SKM-1 treated with dmso at 0.1 percent for 144 hours (cell line): ENCODE measurements around the gene DCLK2.

Source experiments
- DNase-seq: peaks from one replicate; lab custom pipeline; 2025; ENCODE audit not compliant: unreplicated experiment; lab: John Stamatoyannopoulos, UW

Gene DCLK2

DNA sequence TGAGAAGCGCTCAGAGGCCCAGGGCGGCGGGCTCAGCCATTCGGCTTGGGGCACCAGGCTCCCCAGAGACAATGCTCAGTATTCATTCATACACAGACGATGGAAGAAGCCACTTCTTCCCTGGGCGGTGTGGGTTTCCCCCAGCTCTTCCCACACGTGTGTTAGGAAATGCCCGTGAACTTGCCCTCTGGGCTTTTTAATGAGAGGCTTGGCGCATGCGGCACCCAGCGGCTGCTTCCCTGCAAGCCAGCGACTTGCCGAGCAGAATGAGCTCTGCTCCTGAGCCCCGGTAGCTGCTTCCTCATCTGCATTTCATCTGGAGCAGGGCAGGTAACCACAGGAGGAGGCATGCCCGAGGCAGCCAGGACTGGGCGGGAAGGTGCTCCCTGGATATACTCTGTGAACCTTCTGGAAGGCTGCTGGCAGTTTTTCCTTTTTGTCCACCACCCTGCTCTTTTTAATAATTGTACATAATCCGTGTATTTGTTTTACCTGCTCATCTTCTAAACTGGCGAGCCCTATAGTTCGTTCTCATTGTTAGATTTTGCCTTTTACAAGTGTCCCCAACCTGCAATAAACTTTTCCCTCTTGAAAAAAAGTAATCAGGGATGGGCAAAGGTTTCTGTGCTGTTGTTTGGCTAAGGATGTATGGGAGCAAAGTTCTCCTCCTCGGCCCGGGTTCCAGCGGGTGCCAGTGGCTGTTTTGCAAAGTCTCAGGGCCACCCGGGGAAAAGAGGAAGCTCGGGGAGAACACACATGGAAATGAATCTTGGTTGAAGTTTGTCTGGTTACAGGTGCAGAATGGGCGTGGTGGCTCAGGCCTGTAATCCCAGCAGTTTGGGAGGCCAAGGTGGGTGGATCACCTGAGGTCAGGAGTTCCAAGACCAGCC lies 178.8 kb downstream of the DCLK2 start:
- DNase-seq: no peak

DNA sequence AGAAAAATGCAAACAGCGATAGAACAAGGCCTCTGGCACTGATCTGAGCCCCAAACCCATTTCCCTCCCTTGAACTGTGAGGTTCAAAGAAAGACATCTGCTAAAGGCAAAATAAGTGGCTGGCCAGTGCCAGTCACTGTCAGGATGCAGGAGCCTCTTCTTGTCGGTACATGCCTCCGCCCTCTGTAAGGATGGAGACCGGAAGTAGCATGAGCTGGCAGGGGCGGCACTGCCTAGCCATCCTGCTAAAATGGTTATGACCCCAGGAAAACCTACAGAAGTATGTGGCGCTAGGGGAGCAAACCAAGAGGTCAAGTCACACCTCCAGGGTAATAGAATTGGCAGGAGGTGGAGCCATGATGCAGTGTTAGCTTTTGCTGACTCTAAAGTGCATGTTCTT lies 180.3 kb downstream of the DCLK2 start:
- no peak for DNase-seq

DNA sequence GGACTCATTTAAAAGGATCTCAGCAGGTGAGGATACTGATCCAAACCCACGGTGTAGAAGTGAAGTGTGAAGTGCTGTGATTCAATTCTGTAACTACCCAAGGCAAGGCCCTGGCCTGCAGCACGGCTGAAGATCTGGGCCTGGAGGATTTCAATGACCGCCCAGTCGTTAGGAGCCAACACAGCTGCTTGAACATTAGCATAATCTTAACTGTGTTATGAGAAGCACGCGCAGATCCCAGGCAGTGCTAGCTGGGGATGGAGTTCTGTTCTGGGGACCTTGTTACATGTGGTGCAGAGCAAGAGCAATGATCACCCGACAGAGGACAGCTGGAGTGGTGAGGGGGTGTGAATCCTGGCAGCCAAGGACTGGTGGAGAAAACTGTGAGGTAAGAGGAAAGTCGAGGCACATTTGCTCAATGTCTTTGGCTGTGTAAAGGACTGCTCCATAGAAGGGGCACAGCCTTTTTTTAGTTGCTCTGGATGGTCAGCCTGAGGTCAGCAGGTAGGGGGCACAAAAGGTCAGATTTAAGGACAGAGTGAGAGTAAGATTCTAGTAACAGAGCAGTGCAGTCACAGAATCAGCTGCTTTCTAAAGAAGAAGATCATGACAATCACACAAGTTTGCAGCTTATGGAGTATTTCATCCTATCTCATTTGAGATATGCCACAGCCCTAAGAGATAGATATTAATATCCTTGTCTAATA lies 181.8 kb downstream of the DCLK2 start:
- DNase-seq: no peak

DNA sequence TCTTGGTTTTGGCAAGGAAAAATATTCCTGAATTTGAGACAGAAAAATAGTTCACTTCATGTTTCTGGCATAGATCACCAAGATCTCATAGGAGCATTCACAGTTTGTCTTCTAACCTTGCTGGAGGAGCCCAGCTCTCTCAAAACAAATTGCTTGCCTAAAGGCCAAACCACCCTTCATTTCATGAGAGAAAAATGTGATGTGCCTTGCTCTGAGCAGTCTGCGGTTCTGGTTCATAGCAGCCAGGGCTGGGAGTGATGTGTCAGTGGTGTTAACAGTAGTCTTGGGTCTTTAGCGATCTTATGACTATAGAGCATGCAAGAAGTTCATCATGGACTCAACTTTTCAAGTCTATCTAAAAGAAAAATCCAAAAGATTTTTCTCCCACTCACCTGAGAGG lies 183.3 kb downstream of the DCLK2 start:
- DNase-seq: no peak

DNA sequence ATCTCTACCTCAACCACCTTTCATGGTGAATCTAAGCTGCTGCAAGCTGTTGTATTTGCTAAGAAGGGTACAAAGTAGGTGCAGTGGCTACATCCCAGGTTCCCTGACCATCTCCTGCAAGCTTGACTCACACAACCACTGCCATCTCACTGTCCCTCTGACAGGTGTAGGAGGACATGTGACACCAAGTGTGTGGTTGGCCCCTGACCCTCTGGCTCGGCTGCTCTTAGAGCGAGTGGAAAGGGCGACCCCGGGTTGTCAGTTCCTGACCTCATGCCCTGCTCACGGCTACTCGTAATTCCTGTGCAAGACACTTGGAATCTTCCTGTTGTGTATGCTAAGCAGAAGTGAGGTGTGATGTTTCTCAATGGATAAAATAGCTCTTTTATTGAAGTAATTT lies 184.4 kb downstream of the DCLK2 start:
- DNase-seq: no peak

DNA sequence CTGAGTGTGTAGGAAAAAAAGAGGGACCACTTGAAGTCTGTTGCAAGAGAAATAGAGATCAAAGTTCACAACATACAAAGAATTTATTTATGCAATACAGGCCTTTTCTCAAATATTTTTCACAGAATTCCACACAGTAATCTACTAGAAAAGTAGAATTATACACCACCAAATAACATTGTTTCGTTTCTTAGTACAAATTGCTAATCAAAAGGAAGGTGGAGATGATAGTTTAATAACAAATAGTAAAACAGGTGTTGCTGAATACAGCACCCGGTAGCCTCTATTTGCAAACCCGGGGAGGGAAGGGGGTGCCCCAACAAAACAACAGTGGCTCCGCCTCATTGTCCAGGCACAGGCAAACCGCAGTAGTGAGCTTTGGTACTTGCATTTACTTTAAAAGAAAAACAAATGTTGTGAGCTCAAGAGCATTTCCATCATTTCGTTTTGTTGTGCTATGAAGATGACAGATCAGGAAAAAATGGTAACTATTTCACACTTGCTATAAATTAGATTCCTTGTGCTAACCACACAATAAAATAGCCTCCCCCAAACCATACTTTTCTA lies 186.4 kb downstream of the DCLK2 start:
- DNase-seq: no peak

DNA sequence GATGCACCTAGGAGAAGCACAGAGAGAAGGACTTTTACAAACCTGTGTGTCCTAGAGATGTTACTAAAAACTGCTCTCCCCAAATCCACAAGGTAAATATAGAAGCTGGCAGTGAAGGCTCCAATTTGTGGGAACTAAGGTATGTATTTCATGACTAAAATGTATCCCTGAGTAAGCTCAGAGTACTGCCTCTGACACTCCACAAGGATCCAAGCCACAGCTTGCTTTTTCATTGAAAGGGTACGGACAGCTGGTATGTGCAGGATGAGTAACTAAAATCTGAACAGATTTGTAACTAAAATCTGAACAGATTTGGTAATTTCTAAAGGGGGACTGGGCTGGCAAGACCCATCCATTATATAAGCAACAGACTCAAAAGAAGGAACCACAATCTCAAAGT lies 187.6 kb downstream of the DCLK2 start:
- DNase-seq: no peak

DNA sequence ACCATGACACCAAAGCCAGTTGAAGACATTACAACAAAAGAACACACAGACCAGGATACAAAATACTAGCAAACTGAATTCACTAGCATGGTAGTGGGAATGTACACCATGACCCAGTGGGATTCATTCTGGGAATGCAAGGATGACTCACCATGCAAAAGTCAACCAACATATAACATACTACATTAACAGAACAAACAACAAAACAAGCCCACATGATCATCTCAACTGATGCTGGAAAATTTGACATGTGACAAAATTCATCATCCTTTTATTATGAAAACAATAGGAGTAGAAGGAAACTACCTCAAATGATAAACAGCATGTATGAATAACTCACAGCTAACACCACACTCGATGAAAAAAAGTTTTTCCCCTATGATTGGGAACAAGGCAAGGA lies 190.2 kb downstream of the DCLK2 start:
- no peak for DNase-seq

DNA sequence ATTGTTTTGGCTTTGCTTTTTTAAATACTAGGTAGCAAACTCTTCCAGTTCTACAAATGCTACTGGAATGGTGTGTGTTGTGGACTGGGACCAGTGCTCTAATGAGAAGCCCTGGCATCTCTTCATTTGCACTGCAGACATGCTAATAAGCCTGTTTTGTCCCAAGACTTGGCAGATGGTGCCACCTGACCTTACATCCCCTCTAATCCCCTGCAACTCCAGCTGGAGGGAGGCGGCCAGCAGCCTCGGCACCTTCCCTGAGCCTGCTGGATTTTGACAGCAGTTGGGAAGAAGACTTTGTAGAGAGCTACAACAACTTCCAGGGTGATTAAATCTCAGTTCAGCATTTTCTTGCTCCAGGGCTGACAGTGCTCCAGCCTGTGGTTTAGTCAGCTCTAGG lies 200.0 kb downstream of the DCLK2 start:
- DNase-seq: no peak

DNA sequence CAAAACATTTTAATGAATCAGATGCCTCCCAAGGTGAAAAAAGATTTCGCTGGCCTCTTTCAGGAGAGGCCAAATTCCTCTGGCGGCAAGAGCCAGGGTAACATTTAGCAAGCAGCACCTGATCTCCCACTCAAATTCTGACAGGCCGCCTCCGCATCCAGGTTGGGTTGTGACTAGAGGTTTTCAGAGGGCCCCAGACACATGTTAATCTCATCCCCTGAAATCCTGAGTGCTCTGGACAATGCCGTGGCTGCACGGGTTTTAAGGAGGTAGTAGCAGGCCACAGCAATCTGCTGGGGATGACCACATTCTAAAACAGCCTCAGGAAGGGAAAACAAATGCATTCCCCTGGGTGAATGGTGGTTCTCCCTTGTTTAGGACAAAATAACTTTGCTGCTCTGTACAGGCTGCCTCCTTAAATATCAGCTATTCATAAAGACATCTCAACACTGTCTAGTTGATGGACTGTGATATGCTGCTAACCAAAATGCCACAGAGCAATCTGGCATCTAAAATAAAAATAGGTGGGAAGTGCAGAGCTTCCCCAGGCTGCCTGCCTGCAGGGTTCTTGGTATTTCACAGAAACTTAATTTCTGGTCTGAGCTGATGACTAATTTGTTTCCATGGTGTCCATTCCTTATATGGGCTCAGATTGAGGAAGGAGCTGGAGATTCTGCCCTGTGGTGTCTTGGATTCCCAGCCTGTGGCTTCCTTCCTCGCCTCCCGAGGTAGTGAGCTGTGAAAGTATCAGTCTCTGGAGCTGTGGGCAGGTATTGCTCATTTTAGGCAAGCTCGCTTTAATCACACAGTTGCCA lies 202.0 kb downstream of the DCLK2 start:
- DNase-seq: peak; percentile 57

DNA sequence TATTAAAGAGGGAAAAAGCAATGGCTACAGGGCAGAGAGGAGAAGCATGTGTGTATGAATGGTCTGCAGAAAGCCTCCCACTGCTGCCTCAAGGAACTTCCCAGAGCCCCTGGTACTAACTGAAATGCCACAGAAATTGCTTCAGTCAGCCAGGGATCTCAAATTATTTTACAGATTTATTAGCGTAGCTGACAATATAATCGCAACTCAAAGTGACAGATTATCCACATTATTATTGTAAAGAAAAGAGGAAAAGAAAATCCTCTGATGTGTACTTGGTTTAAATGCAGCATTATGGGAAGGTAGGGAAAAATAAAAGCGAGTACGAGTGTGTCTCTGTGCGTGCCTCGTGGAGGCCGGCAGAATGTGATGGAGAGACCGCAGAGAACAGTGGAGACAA lies 202.7 kb downstream of the DCLK2 start:
- DNase-seq: no peak

DNA sequence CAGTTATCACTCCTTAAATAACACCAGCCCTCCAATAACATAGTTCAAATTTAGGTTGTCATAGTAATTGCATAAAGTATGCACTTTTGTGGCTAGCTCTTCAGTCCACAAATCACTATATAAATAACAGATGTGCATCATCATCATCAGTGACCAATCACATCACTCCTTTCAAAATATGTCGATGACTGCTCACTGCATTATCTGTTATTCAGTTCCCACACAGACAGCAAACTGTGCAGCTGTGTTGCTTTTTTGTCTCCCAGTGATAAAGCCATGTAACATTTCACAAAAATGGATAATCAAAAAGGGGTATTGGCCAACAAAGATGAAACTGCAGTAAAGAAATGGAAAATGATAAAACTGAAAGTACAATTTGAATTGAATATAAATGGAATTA lies 205.4 kb downstream of the DCLK2 start:
- no peak for DNase-seq

DNA sequence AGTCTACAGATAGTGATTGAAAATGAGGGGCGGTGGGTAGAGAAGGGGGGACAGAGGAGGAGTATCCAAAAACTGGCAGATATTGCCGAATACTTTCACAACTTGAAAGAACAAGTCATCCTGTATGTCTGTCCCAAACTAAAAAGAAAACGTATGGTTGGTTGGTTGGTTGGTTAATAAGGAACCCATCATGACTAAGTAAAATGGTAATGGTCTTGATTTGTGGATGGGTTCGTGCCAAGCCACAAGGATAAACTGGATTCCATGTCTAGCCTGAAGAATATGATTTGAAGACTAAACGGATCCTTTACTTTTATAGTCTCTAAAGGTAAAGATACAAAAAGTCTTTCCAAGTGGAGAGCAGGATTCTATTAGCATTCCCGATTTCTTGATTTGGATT lies 208.4 kb downstream of the DCLK2 start:
- DNase-seq: no peak

DNA sequence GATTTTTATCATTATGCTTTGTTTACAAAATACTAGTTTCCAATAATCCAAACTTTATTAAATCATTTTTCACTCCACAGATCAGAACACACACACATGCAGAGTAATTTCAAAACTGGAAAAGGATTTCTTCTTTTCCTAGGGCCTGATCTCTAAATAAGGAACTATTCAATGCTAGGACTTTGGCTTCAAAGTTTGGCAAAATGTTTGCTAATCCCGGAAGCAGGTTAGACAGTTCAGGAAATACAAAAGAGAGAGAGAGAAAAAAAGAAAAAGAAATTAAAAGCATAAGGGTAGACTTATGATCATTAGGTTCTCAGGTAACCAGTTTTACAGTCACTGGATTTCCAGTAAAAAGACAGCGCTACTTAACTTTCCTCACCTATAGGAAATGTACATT lies 211.0 kb downstream of the DCLK2 start:
- no peak for DNase-seq

DNA sequence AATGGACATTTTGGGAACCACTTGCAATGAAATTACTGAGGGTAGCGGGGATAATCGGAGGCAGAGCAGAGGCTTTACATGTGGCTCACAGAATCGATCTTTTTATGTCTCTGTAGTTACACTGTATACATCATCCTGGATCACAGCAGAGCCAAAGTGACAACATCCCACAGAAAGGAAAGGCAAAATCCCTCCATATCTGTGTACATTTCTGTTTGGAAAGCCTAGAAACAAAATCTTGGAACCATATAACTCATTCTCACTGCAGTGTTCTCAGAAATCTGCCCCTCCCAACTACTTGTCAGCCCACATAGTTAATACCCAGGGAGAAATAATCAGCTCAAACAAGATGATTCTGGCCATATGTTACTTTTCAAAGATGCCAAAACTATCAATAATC lies 211.6 kb downstream of the DCLK2 start:
- DNase-seq: no peak

DNA sequence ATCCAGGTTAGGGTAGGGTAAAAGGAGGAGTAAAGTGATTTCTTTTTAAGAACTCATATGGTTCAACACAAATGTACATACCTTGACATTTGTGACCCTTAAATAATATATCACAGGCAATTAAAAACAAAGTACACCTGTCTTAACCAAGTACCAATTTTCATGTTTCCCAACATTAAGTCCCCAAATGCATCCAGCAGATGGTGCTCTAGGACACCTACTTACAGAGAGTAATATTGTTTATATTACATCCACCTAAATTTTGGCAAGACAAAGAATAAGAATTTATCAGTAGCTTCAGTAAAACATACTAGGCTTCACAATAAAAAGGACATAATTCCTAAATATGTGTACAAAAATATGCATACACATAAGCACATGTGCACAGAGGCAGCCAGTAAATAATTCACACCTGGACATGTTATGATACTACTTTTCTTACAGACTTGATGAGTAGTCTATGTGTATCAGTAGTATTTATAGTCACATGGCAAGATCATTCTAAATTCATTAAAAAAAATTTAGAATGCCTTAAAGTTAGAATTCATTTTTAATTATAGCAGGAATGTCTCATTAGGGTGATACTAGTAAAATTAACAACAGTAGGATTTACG lies 219.7 kb downstream of the DCLK2 start:
- DNase-seq: peak; percentile 26

DNA sequence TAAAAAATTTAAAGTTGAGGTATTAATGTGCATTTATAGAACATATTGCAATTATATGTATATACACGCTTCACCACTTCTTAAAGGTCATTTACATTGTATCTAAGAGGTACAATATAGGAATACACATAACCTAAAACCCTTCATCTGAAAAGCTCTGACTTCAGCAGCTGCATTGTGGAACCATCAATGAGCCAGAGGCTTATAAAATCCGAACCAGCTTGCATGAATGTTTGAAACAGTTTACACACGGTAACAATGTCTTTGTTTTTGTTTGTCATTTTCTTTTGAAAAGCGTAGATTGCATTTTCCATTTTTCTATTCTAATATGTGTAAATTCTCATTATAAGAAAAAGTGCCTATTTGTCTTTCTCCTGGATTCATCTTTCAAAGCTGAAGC lies 221.6 kb downstream of the DCLK2 start:
- DNase-seq: no peak

DNA sequence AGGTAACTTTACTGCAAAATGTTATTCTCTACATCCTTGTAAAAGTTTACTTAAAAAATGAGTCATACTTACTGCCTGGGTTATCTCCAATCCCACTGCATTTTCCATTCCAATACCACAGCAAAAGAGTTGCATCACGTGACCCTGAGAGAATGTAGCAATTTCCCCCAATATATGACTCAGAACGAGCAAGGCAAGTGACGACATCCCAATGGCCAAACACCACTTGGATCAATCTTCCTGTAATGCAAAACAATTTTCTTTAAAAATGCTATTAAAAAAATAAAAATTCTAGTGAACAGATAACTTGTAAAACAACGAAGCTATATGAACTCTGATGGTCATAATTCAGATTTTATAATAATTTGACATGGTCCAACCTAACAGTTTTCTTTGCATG lies 224.3 kb downstream of the DCLK2 start:
- peak; percentile 83 for DNase-seq

DNA sequence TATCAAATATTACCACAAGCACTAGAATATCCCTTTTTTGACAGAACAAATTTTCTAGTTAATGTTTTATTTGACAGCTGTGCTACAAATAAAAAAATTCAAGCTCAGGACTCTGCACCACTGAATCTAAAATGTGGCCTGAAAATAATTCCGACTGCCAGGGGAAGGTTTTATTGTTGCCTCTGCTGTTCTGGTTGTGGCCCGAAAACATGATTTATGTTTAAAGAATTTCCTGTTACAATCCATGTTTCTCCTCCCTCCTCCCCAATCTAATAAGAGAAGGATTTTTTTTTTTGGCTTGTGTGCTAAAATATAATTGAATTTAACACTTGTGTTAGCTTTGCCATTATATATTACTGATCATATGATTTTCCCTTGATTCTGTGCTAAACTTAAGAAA lies 227.8 kb downstream of the DCLK2 start:
- no peak for DNase-seq

DNA sequence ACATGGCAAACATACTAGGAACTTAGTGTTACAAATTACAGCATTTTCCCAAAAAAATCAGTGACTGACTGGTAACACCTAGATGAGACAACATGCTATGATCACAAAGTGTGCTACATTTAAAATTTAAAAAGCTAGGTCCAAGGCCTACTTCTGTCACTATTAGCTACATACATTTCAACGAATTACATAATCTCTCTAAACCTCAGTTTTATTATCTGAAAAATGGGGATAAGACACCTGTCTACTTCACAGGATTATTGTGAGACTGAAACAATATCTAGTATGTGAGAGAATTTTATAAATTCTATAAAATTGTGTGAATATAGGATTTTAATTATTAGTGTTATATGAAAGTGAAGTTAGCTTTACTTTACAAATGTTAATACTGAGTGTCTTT lies 228.5 kb downstream of the DCLK2 start:
- DNase-seq: no peak
